ENCODE results near the gene UFL1. TPM values are rescaled to one million over a fixed set of nuclear protein-coding genes. Genes with fewer than 3 reads are reported as not detected.

UFL1 gene
- total RNA-seq, 1 experiment from 2014 or later: 10.8 TPM

DNA sequence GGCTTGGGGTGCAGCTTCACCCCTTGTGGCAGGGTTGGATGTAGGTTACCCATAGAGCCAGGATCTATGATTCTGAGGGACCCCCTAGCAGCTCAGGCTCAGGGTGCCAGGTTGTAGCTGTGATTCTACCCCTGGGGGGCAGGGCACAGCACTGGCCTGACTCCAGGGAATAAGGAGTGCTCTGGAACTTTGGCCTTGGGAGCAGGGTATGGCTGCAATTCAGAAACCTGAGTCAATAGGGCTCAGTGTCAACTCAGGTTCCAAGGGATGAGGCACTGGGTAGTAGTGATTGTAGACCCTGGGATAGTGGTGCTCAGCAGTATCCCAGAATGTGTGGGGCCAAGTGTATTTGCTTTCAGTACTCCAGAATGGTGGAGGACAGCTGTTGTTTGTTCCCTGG is 49.9 kb downstream of the UFL1 start:
- DNase-seq (ENCODE audit: low spot score): no peak

DNA sequence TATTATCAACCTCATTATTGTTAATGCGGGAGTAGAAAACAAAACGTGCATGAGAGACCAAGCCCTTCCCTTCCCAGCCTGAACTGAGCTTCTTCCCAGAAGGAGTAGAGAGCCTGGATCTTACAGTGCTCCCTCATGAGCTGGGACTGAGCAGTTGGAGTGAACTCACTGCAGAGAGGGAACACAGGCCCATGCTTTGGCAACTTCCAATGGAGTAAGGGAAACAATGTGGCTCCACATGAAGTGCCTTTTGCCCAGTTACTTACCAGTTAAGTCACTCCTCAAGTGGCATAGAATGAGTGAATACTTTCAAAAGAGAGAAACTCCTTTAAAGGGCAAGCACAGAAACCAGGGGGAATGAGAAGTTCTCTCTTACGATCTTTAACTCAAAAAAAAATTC is 53.8 kb downstream of the UFL1 start:
- DNase-seq (ENCODE audit: low spot score): no peak

DNA sequence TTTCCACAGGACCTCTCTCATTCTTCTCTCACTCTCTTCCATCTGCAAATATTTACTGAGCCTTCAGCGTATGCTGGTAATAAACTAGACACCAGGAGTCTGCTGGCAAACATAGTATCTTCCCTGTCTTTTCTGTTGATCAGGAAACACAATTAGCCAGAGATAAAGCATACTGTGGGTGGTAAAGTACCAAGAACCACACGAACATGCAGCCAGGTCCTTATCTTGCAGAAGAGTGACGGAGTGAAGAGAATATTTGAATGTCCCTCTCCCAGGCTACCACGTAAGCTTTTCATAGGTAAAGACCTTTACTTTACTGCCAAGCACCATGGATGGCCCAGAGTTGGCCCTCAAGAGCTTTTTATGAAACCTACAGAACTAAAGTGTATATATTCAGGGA is 54.6 kb downstream of the UFL1 start:
- DNase-seq (ENCODE audit: low spot score): no peak

DNA sequence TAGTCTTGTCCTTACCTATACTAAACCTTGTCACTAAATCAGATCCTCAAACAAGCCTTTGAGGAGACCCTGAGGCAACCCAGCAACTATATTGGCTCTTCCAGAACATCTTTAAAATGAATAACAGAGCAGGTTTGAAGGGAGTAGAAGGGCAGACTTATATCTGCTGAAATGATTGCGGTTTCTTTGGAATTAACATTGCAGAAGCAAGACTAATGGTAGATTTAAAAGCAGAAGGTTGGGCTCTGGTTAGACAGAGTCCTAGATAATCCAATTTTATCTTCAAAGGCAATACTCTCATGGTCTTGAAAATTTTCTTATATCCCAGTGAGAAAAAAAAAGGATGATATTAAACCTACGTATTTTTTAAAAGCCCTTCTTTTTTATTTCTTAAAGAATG is 60.4 kb downstream of the UFL1 start:
- DNase-seq (ENCODE audit: low spot score): no peak

- DNase-seq (ENCODE audit: low spot score): no peak
These were observed 60.8 kb downstream of the UFL1 start for GRCh38 chr6:96582436-96582835.

- DNase-seq (ENCODE audit: low spot score): no peak
These were observed 82.8 kb downstream of the UFL1 start for GRCh38 chr6:96604420-96604819.

Other genes with a start within 250 kb of the UFL1 start
- not detected in 2 replicates for gene FHL5, start 41.3 kb downstream of the UFL1 start, total RNA-seq (2014; rRNA removed; shearing (Covaris generic))

Measured in H4 (cell line).